CMK (cell line): ENCODE measurements around the gene HEMK1.
A peak's percentile ranks its signal among the peaks of the same experiment; 100 is the strongest.

Source experiments
- DNase-seq: peaks from one replicate; pipeline ENCODE4 v3.0.0-alpha.2; 2010; ENCODE audit warnings: low read depth

HEMK1 gene

DNA sequence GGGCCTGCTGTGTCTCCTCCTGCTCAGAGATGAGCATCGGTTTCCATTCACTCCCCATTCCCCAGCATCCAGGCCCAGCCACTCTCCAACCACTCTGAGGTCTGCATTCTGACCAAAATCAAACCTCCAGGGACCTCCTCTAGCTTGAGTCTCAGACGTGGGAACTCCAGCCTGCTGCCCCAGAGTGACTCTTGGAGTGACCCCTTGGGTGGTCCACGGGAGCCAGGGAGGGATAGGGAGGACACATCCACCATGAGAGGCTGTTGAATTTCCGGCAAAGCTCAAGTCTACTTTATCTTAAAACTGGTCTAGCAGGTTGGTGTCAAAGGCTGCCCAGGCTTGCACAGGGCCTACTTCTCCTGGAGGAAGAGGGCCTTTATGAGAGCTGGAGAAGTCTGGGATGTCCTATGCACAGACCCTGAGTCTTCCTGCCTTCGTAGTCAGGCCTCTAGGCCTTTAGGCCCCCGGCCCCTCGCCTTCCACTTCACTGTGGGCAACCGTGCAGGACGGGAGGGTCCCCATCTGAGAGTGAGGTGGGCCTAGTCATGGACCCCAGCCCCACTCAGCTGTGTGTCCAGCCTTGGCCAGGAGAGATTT, 33.4 kb downstream of the HEMK1 start:
- DNase-seq, result no peak

DNA sequence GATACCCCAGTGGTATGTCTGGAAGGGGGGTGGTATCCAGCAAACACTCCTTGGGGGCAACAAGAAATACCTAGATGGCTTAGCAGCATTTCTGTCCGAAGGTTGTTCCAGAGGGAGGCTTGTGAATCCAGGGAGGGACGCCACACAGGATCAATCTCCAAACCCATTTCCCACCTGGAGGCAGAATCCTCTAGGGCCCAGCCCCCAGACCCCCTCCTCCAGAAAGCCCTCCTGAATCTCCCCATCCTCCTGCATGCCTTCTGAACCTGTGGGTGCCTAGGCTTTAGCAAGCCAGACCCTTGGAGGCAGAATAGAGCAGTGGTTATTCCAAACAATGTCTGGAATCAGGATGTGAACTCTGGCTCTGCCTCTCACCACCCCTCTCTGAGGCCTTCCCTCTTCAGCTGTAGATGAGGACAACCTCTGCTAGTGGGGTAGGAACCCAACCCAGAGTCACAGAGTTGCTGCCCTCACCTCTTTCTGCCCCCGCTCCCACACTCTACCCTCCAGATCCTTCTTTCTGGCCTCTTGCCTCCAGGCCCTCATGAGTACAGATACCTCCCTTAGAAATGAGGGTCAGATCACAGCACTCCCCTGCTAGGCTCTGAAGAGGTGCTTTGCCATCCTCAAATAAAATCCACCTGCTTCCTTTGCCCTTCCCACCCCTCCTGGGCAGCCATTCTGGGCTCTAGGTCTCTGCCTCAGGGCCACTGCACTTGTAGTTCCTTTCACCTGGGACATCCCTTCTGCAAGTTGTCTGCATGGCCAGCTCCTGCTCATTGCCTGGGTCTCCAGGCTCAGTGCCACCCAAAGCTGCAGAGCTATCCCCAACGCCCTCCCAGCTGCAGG, 34.2 kb downstream of the HEMK1 start:
- no peak for DNase-seq

DNA sequence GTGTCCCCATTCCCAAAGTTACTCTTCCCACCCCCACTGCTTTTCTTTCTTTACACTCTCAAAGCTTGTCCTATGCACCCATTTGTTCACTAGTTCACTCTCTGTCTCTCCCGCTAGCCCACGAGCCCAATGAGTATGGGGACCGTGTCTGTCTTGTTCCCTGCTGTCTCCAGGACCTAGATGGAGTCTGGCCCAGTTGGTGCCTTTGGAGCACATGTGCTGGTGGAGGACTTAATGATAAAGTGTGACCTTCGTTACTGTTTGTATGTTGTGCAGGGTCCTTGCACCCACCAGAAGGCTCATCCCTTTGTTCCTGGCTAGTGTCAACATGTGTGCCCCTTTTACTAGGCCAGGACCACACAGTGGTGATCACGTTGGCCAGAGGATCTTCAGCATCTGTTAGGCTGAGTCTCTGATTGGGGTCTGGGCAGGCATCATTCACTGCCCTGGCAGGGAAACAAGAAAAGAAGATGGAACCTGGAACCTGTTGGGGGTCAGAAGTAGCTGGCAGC, 34.8 kb downstream of the HEMK1 start:
- no peak for DNase-seq

- no peak for DNase-seq
Observed at GRCh38 chr3:50604628-50605588, 35.6 kb downstream of the HEMK1 start.

GRCh38 chr3:50605901-50606326, 36.6 kb downstream of the HEMK1 start:
- DNase-seq, result no peak

DNA sequence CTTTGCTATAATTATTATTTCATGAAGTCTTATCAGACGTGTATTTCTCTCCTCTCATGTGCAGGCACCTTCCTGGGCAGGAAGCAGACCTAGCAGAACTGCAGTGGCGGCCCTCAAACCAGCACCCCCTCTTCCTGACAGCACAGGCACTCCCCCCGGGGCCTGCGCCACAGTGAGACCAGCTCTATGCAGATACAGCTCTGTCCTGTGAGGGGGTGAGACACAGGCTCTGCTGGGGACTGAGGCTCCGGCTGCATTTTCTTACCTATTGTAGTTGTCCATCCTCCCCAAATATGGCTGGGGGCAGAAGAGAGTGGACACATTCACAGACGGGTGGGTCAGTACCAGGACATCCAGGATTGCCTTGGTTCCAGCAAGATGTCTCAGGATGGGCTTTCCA, 37.3 kb downstream of the HEMK1 start:
- no peak for DNase-seq

DNA sequence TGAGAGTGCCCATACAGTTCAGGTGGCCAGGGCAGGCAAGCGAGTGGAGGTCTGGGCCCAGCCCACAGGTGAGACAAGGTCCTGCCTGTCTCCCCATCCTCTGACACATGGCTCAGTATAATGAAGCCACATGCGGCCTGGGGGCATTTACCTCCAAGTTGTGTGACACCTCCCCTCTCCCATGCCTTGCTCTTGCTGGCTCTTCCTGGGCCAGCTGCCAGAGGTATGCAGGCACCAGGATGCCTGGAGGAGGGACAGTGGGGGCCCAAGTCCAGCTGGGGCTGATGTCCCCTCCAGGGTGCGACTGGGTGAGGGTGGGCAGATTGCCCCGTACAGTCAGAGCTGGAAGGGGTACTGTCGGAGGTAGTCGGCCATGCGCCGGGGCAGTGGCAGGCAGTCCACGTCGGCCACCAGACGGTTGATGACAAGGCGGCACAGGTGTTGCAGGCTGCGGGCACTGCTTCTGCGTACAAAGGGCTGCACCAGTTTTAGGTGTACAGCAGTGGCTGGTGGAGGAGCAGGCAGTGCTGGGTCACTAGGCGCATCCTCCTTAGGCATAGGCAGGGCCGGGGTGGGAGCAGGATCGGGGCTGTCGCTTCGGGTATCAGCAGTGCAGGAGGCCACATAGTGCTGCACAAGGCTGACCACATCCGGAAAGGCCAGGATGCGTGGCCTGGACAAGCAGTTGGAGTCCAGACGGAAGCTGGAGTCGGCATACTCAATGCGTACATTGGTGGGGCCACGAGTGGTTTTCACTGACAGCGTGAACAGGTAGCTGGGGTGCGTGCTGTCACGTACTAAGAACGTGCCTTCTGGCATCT, 38.2 kb downstream of the HEMK1 start:
- DNase-seq, result no peak

GRCh38 chr3:50608278-50608677, 39.0 kb downstream of the HEMK1 start:
- DNase-seq, result no peak

DNA sequence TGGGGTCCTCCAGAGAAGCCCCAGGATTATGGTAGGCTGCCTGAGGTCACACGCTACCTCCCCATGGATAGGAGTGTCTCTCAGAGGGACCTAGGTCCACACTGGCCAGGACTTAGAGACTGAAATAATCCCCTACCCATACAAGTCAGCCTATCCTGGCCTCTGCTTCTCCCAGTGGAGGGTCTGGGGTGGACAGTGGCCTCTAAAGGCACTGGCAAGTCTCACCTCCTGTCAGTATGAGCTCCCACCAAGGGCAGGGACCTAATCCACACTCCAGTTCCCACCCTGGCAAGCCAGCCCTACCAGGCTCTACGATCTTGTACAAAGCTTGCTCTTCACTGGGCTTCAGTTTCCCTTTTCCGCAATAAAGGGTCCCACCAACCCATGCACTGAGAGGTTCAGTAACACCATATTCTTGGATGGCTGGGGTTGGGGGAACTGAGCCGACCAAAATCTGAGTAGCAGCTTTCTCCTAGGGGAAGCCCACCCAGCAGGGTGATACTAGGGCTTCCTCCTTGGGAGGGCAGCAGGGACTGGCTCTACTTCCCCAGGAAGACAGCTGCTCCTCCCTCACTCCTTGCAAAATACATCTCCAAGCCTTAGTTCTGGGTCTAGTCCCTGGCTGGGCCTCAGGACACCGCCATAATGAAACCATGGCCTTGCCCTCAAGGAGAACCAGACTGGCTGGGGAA, 39.9 kb downstream of the HEMK1 start:
- DNase-seq, result no peak

- DNase-seq, result no peak
Observed at GRCh38 chr3:50609763-50610085, 40.4 kb downstream of the HEMK1 start.

- DNase-seq, result no peak
Observed at GRCh38 chr3:50610181-50610971, 41.1 kb downstream of the HEMK1 start.

- no peak for DNase-seq
Observed at GRCh38 chr3:50610992-50611463, 41.7 kb downstream of the HEMK1 start.

DNA sequence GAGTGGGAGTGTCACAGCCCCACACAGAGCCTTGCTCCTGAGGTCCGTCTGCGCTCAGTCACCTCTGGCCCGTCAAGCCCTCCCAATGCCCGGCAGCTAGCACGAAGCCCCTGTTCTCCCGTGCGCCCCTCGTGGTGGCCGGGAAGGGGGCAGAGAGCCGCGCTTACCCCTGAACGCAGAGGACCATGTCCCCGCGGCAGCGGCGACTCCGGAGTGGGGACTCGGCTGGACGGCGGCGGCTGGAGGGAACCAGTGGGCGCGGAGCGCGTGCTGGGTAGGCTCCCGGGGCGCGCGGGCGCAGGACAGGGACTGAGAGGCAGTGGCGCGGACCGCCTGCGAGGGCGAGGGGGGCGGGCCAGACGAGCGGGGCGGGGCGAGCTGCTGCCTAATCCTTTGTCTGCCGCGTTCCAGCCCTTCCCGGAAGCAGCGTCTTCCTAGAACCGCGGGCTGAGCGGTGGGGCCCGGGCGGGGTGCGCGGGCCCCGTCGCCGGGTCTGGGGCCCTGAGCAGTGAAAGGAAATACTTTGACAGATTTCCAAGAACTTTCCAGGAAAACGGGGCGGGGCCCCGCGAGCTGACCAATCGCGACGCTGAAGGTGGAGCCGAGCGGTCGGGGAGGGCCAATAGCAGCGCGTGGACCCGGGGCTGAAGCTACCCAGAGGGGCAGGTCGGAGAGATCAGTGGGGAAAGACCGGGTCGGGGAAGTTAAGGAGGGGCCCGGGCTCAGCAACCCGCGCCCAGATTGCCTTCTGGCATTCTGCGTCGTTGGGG, 42.3 kb downstream of the HEMK1 start, which contains the start of gene CISH:
Gene CISH, minus strand, starts transcription at position 311 of the 770 bp plus-strand sequence. Its CDS starts 124 bp downstream, at position 187.
- peak; percentile 97 for DNase-seq

DNA sequence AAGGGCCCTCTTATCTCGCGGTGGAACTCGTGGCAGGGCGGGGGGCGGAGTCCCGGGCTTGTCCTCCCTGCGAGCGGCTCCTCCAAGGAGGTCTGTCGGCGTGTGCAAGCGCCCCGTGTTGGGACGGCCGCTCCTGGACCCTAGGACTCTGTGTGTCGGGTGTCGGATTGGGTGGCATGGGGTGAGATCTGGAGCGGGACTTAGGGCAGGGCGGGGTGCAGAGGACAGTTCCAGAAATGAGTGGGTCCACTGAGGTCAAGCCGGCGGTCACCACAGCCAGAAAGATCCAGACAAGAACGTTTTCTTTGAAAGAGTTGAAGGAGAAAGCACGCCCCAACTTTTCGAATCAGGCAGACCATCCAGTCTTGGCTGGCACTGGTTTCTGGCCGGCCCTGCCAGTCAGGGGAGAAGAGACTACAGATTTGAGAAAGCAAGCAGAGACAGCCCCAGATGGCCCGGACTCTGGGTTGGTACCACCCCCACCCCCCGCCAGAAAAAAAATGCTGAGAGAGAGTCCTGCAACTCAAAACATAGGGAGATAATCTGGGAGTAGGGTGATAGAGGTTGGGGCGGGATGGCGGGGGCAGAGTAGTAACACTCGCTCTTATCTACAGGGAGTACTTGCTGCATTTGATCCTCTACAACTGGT, 43.0 kb downstream of the HEMK1 start:
- no peak for DNase-seq

GRCh38 chr3:50612970-50613846, 43.9 kb downstream of the HEMK1 start:
- DNase-seq, result no peak

GRCh38 chr3:50615190-50615589, 45.9 kb downstream of the HEMK1 start:
- DNase-seq, result no peak

DNA sequence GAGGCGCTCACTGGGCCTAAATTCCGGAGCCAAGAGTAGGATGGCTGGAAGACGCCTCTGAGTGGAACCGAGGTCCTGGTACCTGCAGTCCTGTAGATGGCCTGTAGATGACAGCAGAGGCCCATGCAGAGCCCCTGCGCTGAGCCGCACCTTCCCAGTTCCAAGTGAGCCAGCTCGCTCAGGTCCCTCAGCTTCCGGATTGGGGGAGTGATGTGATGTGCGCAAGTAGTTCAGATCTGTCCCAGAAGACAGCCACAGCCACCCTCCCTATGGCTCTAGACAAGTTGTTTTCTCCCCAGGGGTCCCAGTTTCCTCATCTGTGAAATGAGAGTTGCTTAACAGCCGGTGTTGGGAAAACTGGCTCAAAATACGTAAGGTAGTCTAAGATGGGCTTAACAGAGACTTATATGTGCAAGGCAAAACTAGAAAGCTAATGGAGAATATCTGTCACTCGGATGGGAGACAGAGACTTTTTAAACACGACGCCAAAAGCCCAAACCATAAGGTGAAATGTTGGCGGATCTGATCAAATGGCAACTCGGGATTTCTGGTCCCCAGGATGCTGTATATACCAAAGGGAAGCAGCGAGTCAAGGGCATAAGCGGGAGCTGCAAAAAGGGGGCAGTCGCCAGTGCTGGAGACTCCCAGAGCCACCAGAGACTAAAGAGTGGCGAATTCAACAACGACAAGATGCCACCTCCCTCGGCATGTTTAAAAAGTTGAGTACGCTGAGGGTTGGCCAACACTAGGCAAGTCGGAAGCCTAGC, 46.9 kb downstream of the HEMK1 start:
- DNase-seq, result no peak
